MM.1S (cell line): Measurements from ENCODE around the gene GNMT.
"Not testable (repeated sequence)": the region's sequence is repeated elsewhere in the genome, so short reads cannot be mapped to it uniquely, and the experiment has no call there.

Experiments used
- DNase-seq: peaks from one replicate; pipeline ENCODE4 v3.0.0-alpha.2; 2015
- H2AFZ ChIP-seq: fragments of 300-600 bp; sonication (generic); 2 replicates; pipeline ENCODE4 v1.6.0; 2016; ENCODE audit warnings: antibody characterized with exemption, low read length
- H3F3A ChIP-seq: fragments of 300-600 bp; sonication (generic); 2 replicates; pipeline ENCODE4 v1.6.1; 2016; ENCODE audit warnings: mild to moderate bottlenecking, antibody characterized with exemption, low read length, moderate library complexity, mixed read lengths; ENCODE audit not compliant: insufficient read depth
- H3K27ac ChIP-seq: fragments of 300-600 bp; sonication (generic); 2 replicates; pipeline ENCODE4 v1.5.1; 2016; ENCODE audit warnings: mild to moderate bottlenecking, low read length
- H3K27me3 ChIP-seq: fragments of 300-600 bp; sonication (generic); replicated peaks from 2 replicates; pipeline ENCODE4 v1.6.0; 2016; ENCODE audit warnings: low read length; ENCODE audit not compliant: insufficient read depth
- H3K36me3 ChIP-seq: fragments of 300-600 bp; sonication (generic); replicated peaks from 2 replicates; pipeline ENCODE4 v1.6.1; 2016; ENCODE audit warnings: mild to moderate bottlenecking, low read length, mixed read lengths; ENCODE audit not compliant: insufficient read depth
- H3K4me1 ChIP-seq: fragments of 300-600 bp; sonication (generic); 2 replicates; pipeline ENCODE4 v1.6.1; 2016; ENCODE audit warnings: low read length, mixed read lengths
- H3K4me2 ChIP-seq: fragments of 300-600 bp; sonication (generic); 2 replicates; pipeline ENCODE4 v1.6.0; 2016; ENCODE audit warnings: low read depth, low read length
- H3K4me3 ChIP-seq: fragments of 300-600 bp; sonication (generic); 2 replicates; pipeline ENCODE4 v1.5.1; 2016; ENCODE audit warnings: low read length, mixed read lengths
- H3K79me2 ChIP-seq: fragments of 300-600 bp; sonication (generic); 2 replicates; pipeline ENCODE4 v1.6.1; 2016; ENCODE audit warnings: mixed run types, low read length, mixed read lengths
- H3K9ac ChIP-seq: fragments of 300-600 bp; sonication (generic); 2 replicates; pipeline ENCODE4 v1.6.1; 2016; ENCODE audit warnings: low read length, mixed read lengths
- H3K9me2 ChIP-seq: fragments of 300-600 bp; sonication (generic); replicated peaks from 2 replicates; pipeline ENCODE4 v1.6.1; 2016; ENCODE audit warnings: mild to moderate bottlenecking, low read length, mixed read lengths; ENCODE audit not compliant: insufficient read depth
- H3K9me3 ChIP-seq: fragments of 300-600 bp; sonication (generic); replicated peaks from 2 replicates; pipeline ENCODE4 v1.6.1; 2016; ENCODE audit warnings: mild to moderate bottlenecking, low read length, mixed read lengths; ENCODE audit not compliant: insufficient read depth
- H4K20me1 ChIP-seq: fragments of 300-600 bp; sonication (generic); 2 replicates; pipeline ENCODE4 v1.6.1; 2016; ENCODE audit warnings: mild to moderate bottlenecking, low read length, moderate library complexity, mixed read lengths; ENCODE audit not compliant: insufficient read depth
- CTCF ChIP-seq: fragments of 300-600 bp; sonication (generic); IDR thresholded peaks from 2 replicates; pipeline ENCODE4 v1.5.1; 2016; ENCODE audit warnings: antibody characterized with exemption, low read length, mixed read lengths
- EZH2 ChIP-seq: fragments of 300-600 bp; sonication (generic); optimal IDR thresholded peaks from 2 replicates; pipeline ENCODE3; 2017; ENCODE audit warnings: low read depth, mild to moderate bottlenecking, antibody characterized with exemption, low read length, mixed read lengths
- EZH2phosphoT487 ChIP-seq: fragments of 300-600 bp; sonication (generic); IDR thresholded peaks from 2 replicates; pipeline ENCODE4 v1.6.1; 2018; ENCODE audit warnings: antibody characterized with exemption, low read length

Gene GNMT

GRCh38 chr6:42996513-42996912, 36.0 kb downstream of the GNMT start:
- Histone ChIP-seq H4K20me1 (no peaks in the 10 kb centered on the region), H3K9me3 (no peaks in the 10 kb centered on the region), H3K4me2 (no peak overlapping the region), H3K9me2 (no peaks in the 10 kb centered on the region), H3F3A (no peaks in the 10 kb centered on the region; the same call in 1 of the 2 replicates), H2AFZ (no peak overlapping the region), H3K9ac (no peak overlapping the region), H3K79me2 (no peaks in the 10 kb centered on the region), H3K4me3 (no peak overlapping the region), H3K27ac (no peak overlapping the region), H3K4me1 (no peaks in the 10 kb centered on the region), H3K27me3 (no peaks in the 10 kb centered on the region), H3K36me3 (no peaks in the 10 kb centered on the region)
- DNase-seq, result no peak
- no peak for TF ChIP-seq EZH2
- no peak for TF ChIP-seq EZH2phosphoT487
- TF ChIP-seq CTCF, result no peak

GRCh38 chr6:42998205-42998604, 37.7 kb downstream of the GNMT start:
- H3K36me3 ChIP-seq, H3K9ac ChIP-seq, H3K4me3 ChIP-seq, H3K9me3 ChIP-seq, DNase-seq, H3K79me2 ChIP-seq, H3K4me2 ChIP-seq, H3F3A ChIP-seq, H3K9me2 ChIP-seq, H3K27ac ChIP-seq, H4K20me1 ChIP-seq, H3K4me1 ChIP-seq, H2AFZ ChIP-seq, H3K27me3 ChIP-seq: not testable (repeated sequence)

GRCh38 chr6:43001843-43002242, 41.3 kb downstream of the GNMT start:
- no peaks in the 10 kb centered on the region for H3K9me3 ChIP-seq
- H3K4me2 ChIP-seq, result no peak overlapping the region
- H3F3A ChIP-seq, result no peaks in the 10 kb centered on the region
- no peaks in the 10 kb centered on the region for H3K79me2 ChIP-seq
- H3K9ac ChIP-seq, result no peak overlapping the region
- no peak for DNase-seq
- H3K36me3 ChIP-seq, result no peaks in the 10 kb centered on the region
- H3K4me1 ChIP-seq, result no peaks in the 10 kb centered on the region
- TF ChIP-seq CTCF, result no peak
- no peak for TF ChIP-seq EZH2phosphoT487
- TF ChIP-seq EZH2, result no peak
- H3K27me3 ChIP-seq, result no peaks in the 10 kb centered on the region
- H2AFZ ChIP-seq, result no peak overlapping the region
- no peaks in the 10 kb centered on the region for H4K20me1 ChIP-seq
- no peaks in the 10 kb centered on the region for H3K9me2 ChIP-seq
- H3K27ac ChIP-seq, result no peak overlapping the region
- no peak overlapping the region for H3K4me3 ChIP-seq

GRCh38 chr6:43005844-43006243, 45.3 kb downstream of the GNMT start:
- Histone ChIP-seq H3K36me3 (no peaks in the 10 kb centered on the region), H3F3A (no peaks in the 10 kb centered on the region), H3K9ac (no peak overlapping the region), H3K4me2 (no peak overlapping the region), H3K4me1 (no peaks in the 10 kb centered on the region), H3K27ac (no peak overlapping the region), H4K20me1 (no peaks in the 10 kb centered on the region), H3K79me2 (no peaks in the 10 kb centered on the region), H3K4me3 (no peak overlapping the region), H3K9me2 (no peaks in the 10 kb centered on the region), H2AFZ (no peak overlapping the region), H3K27me3 (no peaks in the 10 kb centered on the region), H3K9me3 (no peaks in the 10 kb centered on the region)
- no peak for TF ChIP-seq EZH2phosphoT487
- no peak for TF ChIP-seq EZH2
- no peak for TF ChIP-seq CTCF
- no peak for DNase-seq
